Nephron progenitor cell (in vitro differentiated cells): ENCODE measurements around the gene MAST4.
A peak's percentile ranks its signal among the peaks of the same experiment; 100 is the strongest.

Experiments used
- DNase-seq: peaks from one replicate; pipeline ENCODE4 v3.0.0; 2021
- H3K27ac Mint-ChIP-seq: 2 replicates; pipeline ENCODE4 v1.8.0; 2021; ENCODE audit warnings: mild to moderate bottlenecking, moderate library complexity, mixed read lengths
- H3K27me3 Mint-ChIP-seq: 2 replicates; pipeline ENCODE4 v1.8.0; 2021; ENCODE audit warnings: mild to moderate bottlenecking, low read depth, mixed read lengths; ENCODE audit not compliant: poor library complexity
- H3K36me3 Mint-ChIP-seq: 2 replicates; pipeline ENCODE4 v1.8.0; 2021; ENCODE audit warnings: low read depth, mixed read lengths
- H3K4me1 Mint-ChIP-seq: 2 replicates; pipeline ENCODE4 v1.8.0; 2021; ENCODE audit warnings: mixed read lengths
- H3K4me3 Mint-ChIP-seq: 2 replicates; pipeline ENCODE4 v1.8.0; 2021; ENCODE audit warnings: mild to moderate bottlenecking, moderate library complexity, mixed read lengths
- H3K9me3 Mint-ChIP-seq: 2 replicates; pipeline ENCODE4 v1.8.0; 2021; ENCODE audit warnings: mild to moderate bottlenecking, moderate library complexity, mixed read lengths
- CTCF ChIP-seq: fragments of 200-600 bp; sonication (generic); IDR thresholded peaks from 2 replicates; pipeline ENCODE4 v1.5.0; 2021; ENCODE audit warnings: antibody characterized with exemption

The MAST4 gene

GRCh38 chr5:67021962-67022361 is 425.8 kb downstream of the MAST4 start:
- Mint-ChIP-seq H3K27ac (no peak overlapping the region), H3K36me3 (peaks cover 17% of the 10 kb centered on the region), H3K4me3 (no peak overlapping the region), H3K9me3 (peaks cover 5% of the 10 kb centered on the region), H3K27me3 (peaks cover 4% of the 10 kb centered on the region), H3K4me1 (peaks cover 51% of the 10 kb centered on the region)
- no peak for TF ChIP-seq CTCF
- no peak for DNase-seq

- Mint-ChIP-seq H3K4me1 (peaks cover 54% of the 10 kb centered on the region), H3K27ac (no peak overlapping the region), H3K9me3 (peaks cover 5% of the 10 kb centered on the region), H3K4me3 (no peak overlapping the region), H3K36me3 (peaks cover 18% of the 10 kb centered on the region), H3K27me3 (no peaks in the 10 kb centered on the region)
- DNase-seq: no peak
- TF ChIP-seq CTCF: no peak
Measured at GRCh38 chr5:67025457-67025856, 429.3 kb downstream of the MAST4 start.

- H3K27ac Mint-ChIP-seq: no peak overlapping the region
- no peak overlapping the region for H3K4me3 Mint-ChIP-seq
- no peak for DNase-seq
- H3K9me3 Mint-ChIP-seq: peaks cover 5% of the 10 kb centered on the region
- peaks cover 18% of the 10 kb centered on the region for H3K36me3 Mint-ChIP-seq
- no peaks in the 10 kb centered on the region for H3K27me3 Mint-ChIP-seq
- H3K4me1 Mint-ChIP-seq: peaks cover 56% of the 10 kb centered on the region
- TF ChIP-seq CTCF: no peak
Measured at GRCh38 chr5:67026278-67026677, 430.1 kb downstream of the MAST4 start.

DNA sequence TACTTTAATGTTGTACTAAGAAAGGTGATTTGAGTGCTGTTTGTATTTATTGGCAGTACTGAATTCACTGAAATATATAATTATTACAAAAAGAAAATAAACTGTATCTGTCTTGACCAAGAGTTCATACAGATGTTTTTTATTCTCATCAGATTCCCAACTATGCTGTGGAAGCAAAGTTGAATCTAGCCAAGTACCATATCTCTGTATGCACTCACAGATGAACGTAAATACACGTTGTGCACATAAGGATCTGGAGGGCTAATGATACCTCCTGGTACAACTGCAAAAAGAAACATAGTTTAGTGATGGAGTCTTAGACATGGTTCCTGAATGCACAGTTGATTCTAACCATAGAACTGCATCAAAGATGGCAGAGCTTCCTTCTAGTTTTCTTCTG is 431.0 kb downstream of the MAST4 start:
- peaks cover 56% of the 10 kb centered on the region for H3K4me1 Mint-ChIP-seq

DNA sequence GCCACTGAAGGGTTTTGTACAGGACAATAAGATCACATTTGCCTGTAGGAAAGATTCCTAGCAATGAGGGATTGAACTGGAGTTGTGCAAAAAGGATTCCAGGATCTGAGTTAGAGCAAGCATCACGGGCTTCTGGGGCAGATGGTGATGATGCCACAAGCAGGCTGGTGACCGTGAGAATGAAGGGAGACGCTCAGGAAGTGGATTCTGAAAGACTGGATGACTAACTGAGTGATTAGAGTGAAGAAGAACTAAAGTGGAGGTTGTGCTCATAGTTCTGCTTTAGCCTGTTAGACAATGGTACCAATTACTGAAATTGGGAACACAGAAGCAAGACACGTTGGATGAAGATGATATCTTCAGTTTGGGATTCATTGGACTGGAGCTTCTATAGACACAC is 432.2 kb downstream of the MAST4 start:
- Mint-ChIP-seq H3K4me1 (peaks cover 65% of the 10 kb centered on the region), H3K4me3 (no peak overlapping the region), H3K27me3 (no peaks in the 10 kb centered on the region), H3K9me3 (peaks cover 2% of the 10 kb centered on the region), H3K27ac (no peak overlapping the region), H3K36me3 (peaks cover 10% of the 10 kb centered on the region)
- DNase-seq: no peak
- TF ChIP-seq CTCF: no peak

More for the DNA sequence above, 431.0 kb downstream of the MAST4 start:
- H3K4me3 Mint-ChIP-seq: no peak overlapping the region
- H3K27ac Mint-ChIP-seq: no peak overlapping the region
- H3K9me3 Mint-ChIP-seq: peaks cover 5% of the 10 kb centered on the region
- DNase-seq: no peak
- no peak for TF ChIP-seq CTCF
- no peaks in the 10 kb centered on the region for H3K27me3 Mint-ChIP-seq
- peaks cover 18% of the 10 kb centered on the region for H3K36me3 Mint-ChIP-seq

- peak overlapping the region; percentile 49 for H3K27ac Mint-ChIP-seq
- peak overlapping the region; percentile 55 for H3K4me3 Mint-ChIP-seq
- no peaks in the 10 kb centered on the region for H3K9me3 Mint-ChIP-seq
- H3K27me3 Mint-ChIP-seq: no peaks in the 10 kb centered on the region
- peaks cover 10% of the 10 kb centered on the region for H3K36me3 Mint-ChIP-seq
- H3K4me1 Mint-ChIP-seq: peaks cover 71% of the 10 kb centered on the region
- no peak for DNase-seq
- TF ChIP-seq CTCF: no peak
Measured at GRCh38 chr5:67028941-67029340, 432.7 kb downstream of the MAST4 start.
